ENCODE results near the gene LSM7.

The LSM7 gene

GRCh38 chr19:2328401-2329148 lies at the start of gene LSM7, which contains the start of gene SPPL2B:
Gene LSM7, minus strand, starts transcription at chr19:2328586. Its CDS starts 20 bp downstream, at chr19:2328566.
Gene SPPL2B, plus strand, starts transcription at chr19:2328684. Its CDS starts 26 bp downstream, at chr19:2328710.
- Mint-ChIP-seq H3K36me3 (ENCODE audit: low read depth) (peaks cover 7% of the 10 kb centered on the region), H3K4me3 (peak within 1 kb of the TSS; percentile 100), H3K27me3 (ENCODE audit: low read depth, poor library complexity) (no peaks in the 10 kb centered on the region), H3K27ac (peak within 1 kb of the TSS; percentile 99), H3K4me1 (peaks cover 89% of the 10 kb centered on the region), H3K9me3 (no peaks in the 10 kb centered on the region)
- TF ChIP-seq CTCF (IDR thresholded peaks at IDR 0.05): no peak
- peak; percentile 96 for DNase-seq

GRCh38 chr19:2376784-2377519 lies 48.6 kb upstream of the LSM7 start:
- no peak for TF ChIP-seq CTCF (IDR thresholded peaks at IDR 0.05)

GRCh38 chr19:2375353-2376121 lies 47.2 kb upstream of the LSM7 start:
- Mint-ChIP-seq H3K27ac (no peak overlapping the region), H3K36me3 (ENCODE audit: low read depth) (no peaks in the 10 kb centered on the region), H3K9me3 (peaks cover 26% of the 10 kb centered on the region), H3K4me3 (no peak overlapping the region), H3K4me1 (peaks cover 24% of the 10 kb centered on the region), H3K27me3 (ENCODE audit: low read depth, poor library complexity) (peaks cover 13% of the 10 kb centered on the region)
- DNase-seq: no peak
- TF ChIP-seq CTCF (IDR thresholded peaks at IDR 0.05): no peak

More at GRCh38 chr19:2376784-2377519, 48.6 kb upstream of the LSM7 start:
- peak overlapping the region; percentile 16 for H3K27ac Mint-ChIP-seq
- H3K36me3 Mint-ChIP-seq (ENCODE audit: low read depth): no peaks in the 10 kb centered on the region
- no peak for DNase-seq
- H3K27me3 Mint-ChIP-seq (ENCODE audit: low read depth, poor library complexity): peaks cover 12% of the 10 kb centered on the region
- H3K4me1 Mint-ChIP-seq: peaks cover 33% of the 10 kb centered on the region
- H3K9me3 Mint-ChIP-seq: peaks cover 36% of the 10 kb centered on the region
- H3K4me3 Mint-ChIP-seq: peak overlapping the region; percentile 5

GRCh38 chr19:2374808-2375207 lies 46.4 kb upstream of the LSM7 start:
- Mint-ChIP-seq H3K4me1 (peaks cover 24% of the 10 kb centered on the region), H3K9me3 (peaks cover 25% of the 10 kb centered on the region), H3K36me3 (ENCODE audit: low read depth) (no peaks in the 10 kb centered on the region), H3K4me3 (no peak overlapping the region), H3K27ac (no peak overlapping the region), H3K27me3 (ENCODE audit: low read depth, poor library complexity) (peaks cover 13% of the 10 kb centered on the region)
- no peak for DNase-seq
- TF ChIP-seq CTCF (IDR thresholded peaks at IDR 0.05): no peak

GRCh38 chr19:2372076-2372612 lies 43.8 kb upstream of the LSM7 start:
- Mint-ChIP-seq H3K27ac (peak overlapping the region; percentile 75), H3K9me3 (peaks cover 14% of the 10 kb centered on the region), H3K36me3 (ENCODE audit: low read depth) (no peaks in the 10 kb centered on the region), H3K4me1 (peaks cover 29% of the 10 kb centered on the region), H3K27me3 (ENCODE audit: low read depth, poor library complexity) (peaks cover 9% of the 10 kb centered on the region), H3K4me3 (no peak overlapping the region)
- DNase-seq: no peak
- no peak for TF ChIP-seq CTCF (IDR thresholded peaks at IDR 0.05)

Data from nephron progenitor cell (in vitro differentiated cells).